ENCODE results near the gene MALT1. TPM values are rescaled to one million over a fixed set of nuclear protein-coding genes. Genes with fewer than 3 reads are reported as not detected.

The MALT1 gene
- total RNA-seq, 1 donor from 2014 or later = 14.1 TPM

- Mint-ChIP-seq H3K4me1 (ENCODE audit: low read depth) (peaks cover 23% of the 10 kb centered on the region), H3K36me3 (ENCODE audit: insufficient read depth) (no peaks in the 10 kb centered on the region), H3K4me3 (ENCODE audit: low read depth) (no peak overlapping the region), H3K27me3 (no peaks in the 10 kb centered on the region), H3K27ac (peak overlapping the region; percentile 57), H3K9me3 (ENCODE audit: low read depth) (no peaks in the 10 kb centered on the region)
- TF ChIP-seq CTCF (IDR thresholded peaks at IDR 0.05; ENCODE audit: unreplicated experiment) = no peak
- DNase-seq (ENCODE audit: low spot score, unreplicated experiment) = no peak
These were observed 117.2 kb downstream of the MALT1 start for GRCh38 chr18:58788470-58788869.

GRCh38 chr18:58788971-58789875 is 118.0 kb downstream of the MALT1 start:
- Mint-ChIP-seq H3K27ac (peak overlapping the region; percentile 69), H3K36me3 (ENCODE audit: insufficient read depth) (no peaks in the 10 kb centered on the region), H3K4me1 (ENCODE audit: low read depth) (peaks cover 22% of the 10 kb centered on the region), H3K9me3 (ENCODE audit: low read depth) (no peaks in the 10 kb centered on the region), H3K4me3 (ENCODE audit: low read depth) (no peak overlapping the region), H3K27me3 (no peaks in the 10 kb centered on the region)
- no peak for DNase-seq (ENCODE audit: low spot score, unreplicated experiment)
- TF ChIP-seq CTCF (IDR thresholded peaks at IDR 0.05; ENCODE audit: unreplicated experiment) = no peak

GRCh38 chr18:58789876-58790240 is 118.6 kb downstream of the MALT1 start:
- H3K36me3 Mint-ChIP-seq (ENCODE audit: insufficient read depth) = no peaks in the 10 kb centered on the region
- no peaks in the 10 kb centered on the region for H3K9me3 Mint-ChIP-seq (ENCODE audit: low read depth)
- no peaks in the 10 kb centered on the region for H3K27me3 Mint-ChIP-seq
- peak overlapping the region; percentile 71 for H3K27ac Mint-ChIP-seq
- H3K4me3 Mint-ChIP-seq (ENCODE audit: low read depth) = no peak overlapping the region
- no peak for DNase-seq (ENCODE audit: low spot score, unreplicated experiment)
- TF ChIP-seq CTCF (IDR thresholded peaks at IDR 0.05; ENCODE audit: unreplicated experiment) = no peak
- peaks cover 16% of the 10 kb centered on the region for H3K4me1 Mint-ChIP-seq (ENCODE audit: low read depth)

- TF ChIP-seq CTCF (IDR thresholded peaks at IDR 0.05; ENCODE audit: unreplicated experiment) = no peak
- no peak overlapping the region for H3K4me3 Mint-ChIP-seq (ENCODE audit: low read depth)
- H3K27me3 Mint-ChIP-seq = no peaks in the 10 kb centered on the region
- no peak overlapping the region for H3K27ac Mint-ChIP-seq
- no peaks in the 10 kb centered on the region for H3K36me3 Mint-ChIP-seq (ENCODE audit: insufficient read depth)
- peaks cover 9% of the 10 kb centered on the region for H3K4me1 Mint-ChIP-seq (ENCODE audit: low read depth)
- no peaks in the 10 kb centered on the region for H3K9me3 Mint-ChIP-seq (ENCODE audit: low read depth)
- DNase-seq (ENCODE audit: low spot score, unreplicated experiment) = no peak
These were observed 120.8 kb downstream of the MALT1 start for GRCh38 chr18:58792086-58792485.

- DNase-seq (ENCODE audit: low spot score, unreplicated experiment) = no peak
- Mint-ChIP-seq H3K9me3 (ENCODE audit: low read depth) (no peaks in the 10 kb centered on the region), H3K27ac (no peak overlapping the region)
These were observed 122.1 kb downstream of the MALT1 start for GRCh38 chr18:58793361-58793760.

More at GRCh38 chr18:58793361-58793760, 122.1 kb downstream of the MALT1 start:
- no peak for TF ChIP-seq CTCF (IDR thresholded peaks at IDR 0.05; ENCODE audit: unreplicated experiment)
- no peaks in the 10 kb centered on the region for H3K36me3 Mint-ChIP-seq (ENCODE audit: insufficient read depth)
- H3K27me3 Mint-ChIP-seq = no peaks in the 10 kb centered on the region
- no peak overlapping the region for H3K4me3 Mint-ChIP-seq (ENCODE audit: low read depth)
- H3K4me1 Mint-ChIP-seq (ENCODE audit: low read depth) = peaks cover 9% of the 10 kb centered on the region
